Measurements from ENCODE around the gene IQSEC2.

Gene IQSEC2

DNA sequence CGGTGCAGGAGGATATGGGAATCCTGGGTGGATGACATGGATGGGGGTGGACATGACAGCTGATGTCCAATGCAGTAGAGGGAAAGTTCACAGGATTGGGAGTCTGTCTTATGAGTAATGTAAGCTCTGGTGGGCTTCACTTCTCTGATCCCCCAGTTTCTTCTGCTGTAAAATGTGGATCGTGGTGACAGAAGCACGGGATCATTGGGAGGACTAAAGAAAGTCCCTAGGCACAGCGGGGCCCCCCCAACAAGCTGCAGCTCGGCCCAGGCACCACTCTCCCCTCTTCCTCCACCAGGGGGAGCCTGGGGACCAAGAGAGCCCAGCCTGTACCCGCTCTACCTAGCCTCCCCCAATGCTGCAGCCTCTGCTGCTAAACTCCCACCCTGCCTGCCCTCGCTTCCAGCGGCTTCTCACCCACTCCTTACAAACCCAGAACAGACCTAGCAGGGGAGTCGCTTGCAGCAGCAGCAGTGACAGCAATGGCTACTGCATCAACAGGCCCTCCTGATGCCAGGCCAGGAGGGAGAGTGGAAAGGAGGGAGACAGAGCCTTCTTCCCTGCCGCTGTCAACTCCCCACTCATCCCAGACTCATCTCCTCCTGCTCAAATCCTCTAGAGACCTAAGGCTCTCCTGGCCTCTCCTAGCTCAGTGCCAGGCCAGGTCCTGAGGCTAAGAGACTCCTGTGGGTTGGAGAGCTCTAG, 36.1 kb upstream of the IQSEC2 start:
- peaks cover 13 to 45% of the 10 kb centered on the region in 2 donors for H3K27me3 ChIP-seq (ENCODE audit: control insufficient read depth in 1 of 2, insufficient read depth in 2 of 2, low read length in 2 of 2)
- H3K9ac ChIP-seq (ENCODE audit: low read length) = no peak overlapping the region
- no peak overlapping the region for H3K27ac ChIP-seq (ENCODE audit: low read depth, low read length)

DNA sequence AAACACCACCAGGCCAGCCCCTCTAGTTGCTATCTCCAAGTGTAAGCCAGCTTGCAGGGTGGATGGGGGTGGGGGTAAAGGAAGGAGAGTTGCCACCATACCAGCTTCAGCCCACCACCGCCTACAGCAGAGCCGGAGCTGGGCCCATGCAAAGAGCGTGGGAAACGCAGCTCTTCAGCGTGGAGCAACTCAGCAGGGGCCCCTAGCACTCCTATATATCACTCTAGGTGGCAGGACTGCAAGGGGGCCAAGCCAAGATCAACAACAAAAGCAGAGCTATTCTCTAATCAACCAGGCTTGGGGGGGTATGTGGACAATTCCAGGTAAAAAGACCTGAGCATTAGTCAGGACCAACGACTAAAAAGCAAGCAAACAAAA, 35.5 kb upstream of the IQSEC2 start:
- Histone ChIP-seq H3K9me3 (ENCODE audit: low read length) (no peaks in the 10 kb centered on the region), H3K27ac (ENCODE audit: low read depth, low read length) (no peak overlapping the region), H3K9ac (ENCODE audit: low read length) (no peak overlapping the region), H3K36me3 (ENCODE audit: insufficient read depth, low read length) (no peaks in the 10 kb centered on the region), H3K4me1 (ENCODE audit: insufficient read depth, low read length) (peaks cover 14% of the 10 kb centered on the region), H3K4me3 (ENCODE audit: low read depth in 1 of 2, low read length in 2 of 2) (no peak overlapping the region), H3K27me3 (ENCODE audit: control insufficient read depth in 1 of 2, insufficient read depth in 2 of 2, low read length in 2 of 2) (peaks cover 13 to 42% of the 10 kb centered on the region in 2 donors)

More for the DNA sequence above, 36.1 kb upstream of the IQSEC2 start:
- H3K36me3 ChIP-seq (ENCODE audit: insufficient read depth, low read length) = no peaks in the 10 kb centered on the region
- H3K9me3 ChIP-seq (ENCODE audit: low read length) = no peaks in the 10 kb centered on the region
- no peak overlapping the region for H3K4me3 ChIP-seq (ENCODE audit: low read depth in 1 of 2, low read length in 2 of 2)
- peaks cover 14% of the 10 kb centered on the region for H3K4me1 ChIP-seq (ENCODE audit: insufficient read depth, low read length)

GRCh38 chrX:53316111-53316859, 34.9 kb upstream of the IQSEC2 start:
- Histone ChIP-seq H3K9ac (ENCODE audit: low read length) (no peak overlapping the region), H3K4me3 (ENCODE audit: low read depth in 1 of 2, low read length in 2 of 2) (no peak overlapping the region), H3K36me3 (ENCODE audit: insufficient read depth, low read length) (no peaks in the 10 kb centered on the region), H3K27ac (ENCODE audit: low read depth, low read length) (no peak overlapping the region), H3K4me1 (ENCODE audit: insufficient read depth, low read length) (peaks cover 14% of the 10 kb centered on the region), H3K27me3 (ENCODE audit: control insufficient read depth in 1 of 2, insufficient read depth in 2 of 2, low read length in 2 of 2) (peaks cover 13 to 42% of the 10 kb centered on the region in 2 donors), H3K9me3 (ENCODE audit: low read length) (no peaks in the 10 kb centered on the region)

DNA sequence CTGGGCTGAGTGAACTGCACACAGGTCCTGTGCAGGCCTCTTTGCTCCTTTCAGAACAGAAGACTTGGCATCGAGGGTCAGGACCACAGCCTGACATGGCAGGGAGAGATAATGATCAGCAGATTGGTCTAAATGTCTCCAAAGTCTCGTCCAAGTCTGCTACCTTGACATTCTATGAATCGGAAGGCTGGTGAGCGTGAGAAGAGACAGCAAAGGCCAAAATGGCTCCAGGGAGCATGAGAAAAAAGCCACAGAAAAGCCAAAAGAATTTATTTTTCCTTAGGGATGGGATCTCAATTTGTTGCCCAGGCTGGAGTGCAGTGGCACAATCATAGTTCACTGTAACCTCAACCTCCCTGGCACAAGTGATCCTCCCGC, 32.3 kb upstream of the IQSEC2 start:
- no peaks in the 10 kb centered on the region for H3K9me3 ChIP-seq (ENCODE audit: low read length)
- H3K27me3 ChIP-seq (ENCODE audit: control insufficient read depth in 1 of 2, insufficient read depth in 2 of 2, low read length in 2 of 2) = peaks cover 4 to 18% of the 10 kb centered on the region in 2 donors

GRCh38 chrX:53312946-53313727, 31.8 kb upstream of the IQSEC2 start:
- H3K4me1 ChIP-seq (ENCODE audit: insufficient read depth, low read length) = peaks cover 4% of the 10 kb centered on the region
- no peaks in the 10 kb centered on the region for H3K9me3 ChIP-seq (ENCODE audit: low read length)
- no peaks in the 10 kb centered on the region for H3K36me3 ChIP-seq (ENCODE audit: insufficient read depth, low read length)
- H3K27ac ChIP-seq (ENCODE audit: low read depth, low read length) = no peak overlapping the region
- H3K4me3 ChIP-seq (ENCODE audit: low read depth in 1 of 2, low read length in 2 of 2) = no peak overlapping the region
- H3K27me3 ChIP-seq (ENCODE audit: control insufficient read depth in 1 of 2, insufficient read depth in 2 of 2, low read length in 2 of 2) = peaks cover 4 to 12% of the 10 kb centered on the region in 2 donors
- no peak overlapping the region for H3K9ac ChIP-seq (ENCODE audit: low read length)

More for the DNA sequence above, 32.3 kb upstream of the IQSEC2 start:
- Histone ChIP-seq H3K27ac (ENCODE audit: low read depth, low read length) (no peak overlapping the region), H3K36me3 (ENCODE audit: insufficient read depth, low read length) (no peaks in the 10 kb centered on the region), H3K4me1 (ENCODE audit: insufficient read depth, low read length) (peaks cover 4% of the 10 kb centered on the region), H3K4me3 (ENCODE audit: low read depth in 1 of 2, low read length in 2 of 2) (no peak overlapping the region), H3K9ac (ENCODE audit: low read length) (no peak overlapping the region)

DNA sequence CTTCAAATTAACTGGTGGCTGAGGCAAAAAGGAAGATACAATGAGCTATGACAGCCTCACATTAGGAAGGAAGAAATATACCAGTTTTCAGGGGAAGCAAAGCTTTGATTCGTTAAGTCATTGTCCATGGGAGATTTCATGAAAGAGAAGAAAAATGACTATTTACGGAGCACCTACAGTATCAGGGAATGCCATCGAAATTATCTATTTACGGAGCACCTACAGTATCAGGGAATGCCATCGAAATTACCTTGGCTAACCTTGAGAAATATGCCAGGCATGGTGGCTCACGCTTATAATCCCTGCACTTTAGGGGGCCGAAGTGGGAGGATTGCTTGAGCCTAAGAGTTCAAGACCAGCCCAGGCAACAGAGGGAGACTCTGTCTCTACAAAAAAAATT, 28.5 kb upstream of the IQSEC2 start:
- Histone ChIP-seq H3K27me3 (ENCODE audit: control insufficient read depth in 1 of 2, insufficient read depth in 2 of 2, low read length in 2 of 2) (peaks cover 4 to 12% of the 10 kb centered on the region in 2 donors), H3K4me3 (ENCODE audit: low read depth in 1 of 2, low read length in 2 of 2) (no peak overlapping the region), H3K9me3 (ENCODE audit: low read length) (no peaks in the 10 kb centered on the region), H3K36me3 (ENCODE audit: insufficient read depth, low read length) (no peaks in the 10 kb centered on the region), H3K4me1 (ENCODE audit: insufficient read depth, low read length) (no peaks in the 10 kb centered on the region), H3K9ac (ENCODE audit: low read length) (no peak overlapping the region), H3K27ac (ENCODE audit: low read depth, low read length) (no peak overlapping the region)

- Histone ChIP-seq H3K9me3 (ENCODE audit: low read length) (no peaks in the 10 kb centered on the region), H3K4me1 (ENCODE audit: insufficient read depth, low read length) (no peaks in the 10 kb centered on the region), H3K4me3 (ENCODE audit: low read depth in 1 of 2, low read length in 2 of 2) (no peak overlapping the region), H3K9ac (ENCODE audit: low read length) (no peak overlapping the region), H3K36me3 (ENCODE audit: insufficient read depth, low read length) (no peaks in the 10 kb centered on the region), H3K27me3 (ENCODE audit: control insufficient read depth in 1 of 2, insufficient read depth in 2 of 2, low read length in 2 of 2) (peaks cover 0 to 7% of the 10 kb centered on the region in 2 donors), H3K27ac (ENCODE audit: low read depth, low read length) (no peak overlapping the region)
Measured at GRCh38 chrX:53308836-53309235, 27.5 kb upstream of the IQSEC2 start.

- H3K4me1 ChIP-seq (ENCODE audit: insufficient read depth, low read length) = no peaks in the 10 kb centered on the region
- no peak overlapping the region for H3K9ac ChIP-seq (ENCODE audit: low read length)
- H3K9me3 ChIP-seq (ENCODE audit: low read length) = no peaks in the 10 kb centered on the region
- no peak overlapping the region for H3K4me3 ChIP-seq (ENCODE audit: low read depth in 1 of 2, low read length in 2 of 2)
- no peak overlapping the region for H3K27ac ChIP-seq (ENCODE audit: low read depth, low read length)
- H3K27me3 ChIP-seq (ENCODE audit: control insufficient read depth in 1 of 2, insufficient read depth in 2 of 2, low read length in 2 of 2) = peaks cover 0 to 7% of the 10 kb centered on the region in 2 donors
- H3K36me3 ChIP-seq (ENCODE audit: insufficient read depth, low read length) = no peaks in the 10 kb centered on the region
Measured at GRCh38 chrX:53305996-53306937, 24.9 kb upstream of the IQSEC2 start.

DNA sequence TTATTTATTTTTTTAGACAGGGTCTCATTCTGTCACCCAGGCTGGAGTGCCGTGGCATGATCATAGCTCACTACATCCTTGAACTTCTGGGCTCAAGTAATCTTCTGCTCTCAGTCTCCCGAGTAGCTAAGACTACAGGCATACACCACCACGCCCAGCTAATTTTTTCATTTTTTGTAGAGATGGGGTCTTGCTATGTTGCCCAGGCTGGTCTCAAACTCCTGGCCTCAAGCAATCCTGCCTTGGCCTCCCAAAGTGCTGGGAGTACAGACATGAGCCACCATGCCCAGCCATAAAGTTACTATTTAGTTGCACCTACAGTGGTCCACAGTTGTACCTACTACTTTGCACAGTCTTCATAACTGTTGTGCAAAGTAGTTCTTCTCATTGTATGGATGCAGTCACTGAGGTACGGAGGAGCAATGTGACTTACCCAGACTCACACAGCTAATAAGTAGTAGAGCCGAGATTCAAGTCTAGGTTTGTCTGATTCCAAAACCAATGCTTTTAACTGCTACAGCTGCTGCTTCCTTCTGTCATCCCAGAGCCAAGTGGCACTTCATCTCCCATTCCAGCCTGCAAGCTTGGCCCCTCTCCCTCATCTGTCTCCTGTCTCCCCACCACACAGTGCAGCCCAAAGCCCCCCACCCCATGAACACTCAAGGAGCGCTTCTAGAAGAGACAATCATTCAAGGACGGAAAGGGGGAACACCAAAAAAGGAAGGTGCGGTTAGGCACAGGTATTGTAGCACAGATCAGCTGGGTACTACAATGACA, 24.0 kb upstream of the IQSEC2 start:
- Histone ChIP-seq H3K36me3 (ENCODE audit: insufficient read depth, low read length) (no peaks in the 10 kb centered on the region), H3K27ac (ENCODE audit: low read depth, low read length) (no peak overlapping the region), H3K27me3 (ENCODE audit: control insufficient read depth in 1 of 2, insufficient read depth in 2 of 2, low read length in 2 of 2) (peaks cover 0 to 7% of the 10 kb centered on the region in 2 donors), H3K4me3 (ENCODE audit: low read depth in 1 of 2, low read length in 2 of 2) (no peak overlapping the region), H3K4me1 (ENCODE audit: insufficient read depth, low read length) (no peaks in the 10 kb centered on the region), H3K9ac (ENCODE audit: low read length) (no peak overlapping the region), H3K9me3 (ENCODE audit: low read length) (no peaks in the 10 kb centered on the region)

- H3K9me3 ChIP-seq (ENCODE audit: low read length) = no peaks in the 10 kb centered on the region
- no peaks in the 10 kb centered on the region for H3K4me1 ChIP-seq (ENCODE audit: insufficient read depth, low read length)
- no peak overlapping the region for H3K27ac ChIP-seq (ENCODE audit: low read depth, low read length)
- H3K27me3 ChIP-seq (ENCODE audit: control insufficient read depth in 1 of 2, insufficient read depth in 2 of 2, low read length in 2 of 2) = peaks cover 0 to 7% of the 10 kb centered on the region in 2 donors
- no peaks in the 10 kb centered on the region for H3K36me3 ChIP-seq (ENCODE audit: insufficient read depth, low read length)
- no peak overlapping the region for H3K9ac ChIP-seq (ENCODE audit: low read length)
- no peak overlapping the region for H3K4me3 ChIP-seq (ENCODE audit: low read depth in 1 of 2, low read length in 2 of 2)
Measured at GRCh38 chrX:53303195-53303594, 21.8 kb upstream of the IQSEC2 start.

Measured in muscle layer of colon (tissue), 2 donors.